GM19043 (cell line): ENCODE data around the gene ADGRA3.

Experiments
- ATAC-seq: cut with Tn5 transposase; IDR thresholded peaks from one replicate; pipeline ENCODE4 v1.9.1; 2021; ENCODE audit warnings: low read depth; ENCODE audit not compliant: unreplicated experiment

Gene ADGRA3

DNA sequence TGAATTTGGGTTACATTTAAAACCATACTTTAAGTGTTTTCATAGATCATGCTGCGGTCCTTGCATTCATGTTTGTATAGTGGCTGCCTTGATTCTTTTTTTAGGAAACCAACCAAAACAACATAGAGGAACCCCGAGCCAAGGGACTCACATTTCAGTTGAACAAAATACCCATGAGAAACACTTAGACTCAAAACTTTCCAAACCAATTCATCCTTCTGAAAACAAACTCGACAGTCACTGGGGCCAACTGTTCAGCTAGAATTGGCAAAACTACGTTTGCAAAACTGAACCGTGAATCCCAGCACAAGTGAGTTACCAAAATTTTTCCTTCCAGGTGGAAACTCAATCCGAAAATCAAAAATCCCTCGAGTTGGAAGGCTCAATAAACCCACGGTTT lies 1.4 kb downstream of the ADGRA3 start:
- ATAC-seq: no peak

DNA sequence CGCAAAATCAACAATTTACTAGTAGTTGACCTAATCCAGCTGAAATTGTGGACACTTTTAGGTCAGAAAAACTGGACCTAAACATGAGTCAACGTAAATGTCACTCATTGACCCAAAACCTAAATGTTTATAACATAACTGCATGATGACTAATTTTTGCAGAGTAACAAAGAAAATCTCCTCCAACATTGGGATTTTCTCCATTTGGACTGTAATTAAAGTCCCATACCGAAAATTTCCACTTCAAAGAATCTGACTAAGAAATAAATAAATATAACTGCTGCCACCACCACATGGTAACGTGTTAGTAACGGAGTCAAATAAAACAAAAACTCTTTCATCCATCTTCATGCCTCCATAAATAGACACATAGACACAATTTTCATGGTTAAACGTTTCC lies 1.9 kb downstream of the ADGRA3 start:
- no peak for ATAC-seq

DNA sequence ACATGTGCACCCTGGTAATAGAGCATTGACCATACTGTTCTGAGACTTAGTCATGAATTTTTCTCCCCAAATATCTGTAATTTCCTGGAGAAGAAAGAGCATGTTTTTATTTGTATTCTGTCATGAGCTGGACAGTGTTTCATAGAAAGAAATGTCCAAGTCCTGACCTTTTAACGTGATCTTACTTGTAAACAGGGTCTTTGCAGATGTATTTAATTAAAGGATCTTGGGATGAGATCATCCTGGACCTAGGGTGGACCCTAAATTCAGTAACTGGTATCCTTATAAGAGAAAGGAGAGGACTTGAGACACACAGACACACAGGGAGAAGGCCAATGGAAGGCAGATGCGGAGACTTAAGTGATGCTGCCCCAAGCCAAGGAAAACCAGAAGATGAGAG lies 3.6 kb downstream of the ADGRA3 start:
- ATAC-seq: no peak

DNA sequence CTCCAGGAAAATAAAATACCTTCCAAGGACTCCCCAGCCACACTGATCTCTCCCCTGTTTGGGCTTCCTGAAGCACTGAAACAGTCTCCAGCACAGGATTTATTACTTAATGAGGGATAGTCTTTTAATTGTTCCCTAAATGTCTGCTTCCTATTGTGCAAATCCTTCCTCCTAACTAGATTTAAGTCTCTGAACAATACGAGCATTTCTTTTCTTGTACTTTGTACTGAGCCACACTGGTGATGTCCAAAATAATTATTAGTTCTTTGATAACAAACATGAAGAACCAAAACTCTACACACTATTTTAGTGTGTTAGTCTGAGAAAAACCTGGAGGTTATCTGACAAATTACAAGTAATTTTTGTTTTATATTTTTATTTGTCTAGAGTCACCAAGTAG lies 5.1 kb downstream of the ADGRA3 start:
- ATAC-seq: no peak

DNA sequence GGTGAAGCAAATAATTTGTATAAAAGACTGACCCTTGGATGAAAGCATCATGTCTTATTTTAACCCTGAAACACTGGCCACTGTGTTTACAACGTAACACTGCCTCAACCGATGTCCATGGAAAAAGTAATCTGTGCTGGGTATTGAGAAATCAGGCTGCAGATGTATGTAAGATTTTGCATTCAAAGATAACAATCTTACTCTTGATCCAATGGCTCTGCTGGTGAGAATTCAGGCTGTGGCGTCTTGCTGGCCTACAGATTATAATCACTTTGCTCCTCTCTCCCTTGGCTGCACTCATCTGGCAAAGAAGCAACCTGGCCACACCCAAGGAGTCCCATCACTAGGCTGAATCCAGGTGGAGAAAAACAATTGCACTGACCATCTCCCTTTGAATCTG lies 7.5 kb downstream of the ADGRA3 start:
- no peak for ATAC-seq

DNA sequence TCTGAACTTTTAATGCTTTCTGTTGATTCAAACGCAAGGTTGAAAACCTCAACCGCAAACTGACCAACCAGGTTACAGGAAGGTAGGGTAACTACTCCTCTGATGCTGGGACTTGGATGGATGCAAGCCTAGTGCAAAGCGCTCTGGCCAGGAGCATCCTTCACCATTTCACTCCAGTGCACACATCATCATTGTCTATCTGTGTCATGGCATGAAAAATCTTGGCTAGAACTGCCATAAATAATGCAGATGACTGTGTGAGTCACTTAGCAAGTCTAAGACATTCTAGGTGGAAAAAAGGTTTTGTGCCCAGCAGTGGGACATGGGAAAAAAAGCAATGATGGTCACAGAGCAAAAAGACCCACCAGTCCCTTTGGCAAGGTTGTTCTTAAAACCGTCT lies 10.9 kb downstream of the ADGRA3 start:
- ATAC-seq: no peak

DNA sequence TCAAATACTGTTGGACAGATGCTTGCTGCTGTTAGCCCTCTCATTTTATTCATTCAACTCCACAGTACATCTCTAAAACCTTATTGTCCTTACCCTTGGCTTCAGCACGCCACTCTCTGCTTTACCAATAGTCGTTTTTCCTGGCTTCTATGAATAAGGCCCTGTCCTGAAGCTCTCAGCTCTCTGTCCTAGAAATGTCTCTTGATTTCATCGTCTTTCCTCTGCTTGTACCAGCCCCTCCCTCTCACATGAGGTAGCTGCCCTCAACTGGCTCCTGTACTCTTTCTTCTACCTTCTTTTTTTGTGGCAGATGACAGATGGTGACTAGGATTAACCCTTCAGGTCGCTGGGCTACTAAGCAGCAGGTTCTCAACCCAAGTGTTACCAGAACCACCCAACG lies 11.4 kb downstream of the ADGRA3 start:
- no peak for ATAC-seq

DNA sequence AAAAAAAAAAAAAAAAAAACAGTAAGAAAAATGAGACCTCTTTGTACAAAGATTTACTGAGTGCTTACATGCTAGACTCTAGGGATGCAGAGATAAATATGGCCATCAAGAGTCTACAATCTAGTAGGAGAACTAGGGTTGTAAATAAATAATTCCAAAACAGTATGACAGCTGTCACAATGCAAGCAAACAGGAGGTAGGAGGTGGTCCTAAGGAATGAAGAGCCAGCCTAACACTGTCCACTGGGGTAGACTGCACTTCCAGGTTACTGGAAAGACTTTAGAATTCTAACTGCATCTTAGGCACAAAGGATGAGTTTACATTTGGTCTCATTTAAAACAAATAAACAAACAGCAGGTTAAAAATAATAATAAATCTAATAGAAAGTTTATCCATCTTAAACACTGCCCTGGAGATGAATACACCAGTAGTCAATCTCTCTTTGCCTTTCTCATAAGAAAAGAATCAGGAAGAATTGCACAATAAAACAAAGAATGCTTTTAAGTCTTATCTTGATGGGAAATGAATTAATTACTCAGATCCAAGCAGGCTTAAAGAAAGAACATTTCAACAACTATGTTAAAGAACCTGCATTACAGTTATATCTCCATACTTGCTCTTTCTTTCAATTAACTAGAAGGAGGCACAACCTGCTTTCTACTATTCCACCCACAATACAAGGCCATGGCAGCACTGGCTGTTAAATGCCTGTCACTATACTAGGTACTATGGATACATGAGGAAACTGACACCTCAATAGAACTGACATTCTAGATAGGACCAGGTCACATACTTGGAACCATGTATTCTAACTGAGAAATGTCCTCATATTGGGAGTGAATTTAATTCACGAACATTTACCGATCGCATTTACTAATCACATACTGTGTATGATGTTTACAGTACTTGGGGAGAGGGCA lies 12.7 kb downstream of the ADGRA3 start:
- ATAC-seq: no peak

DNA sequence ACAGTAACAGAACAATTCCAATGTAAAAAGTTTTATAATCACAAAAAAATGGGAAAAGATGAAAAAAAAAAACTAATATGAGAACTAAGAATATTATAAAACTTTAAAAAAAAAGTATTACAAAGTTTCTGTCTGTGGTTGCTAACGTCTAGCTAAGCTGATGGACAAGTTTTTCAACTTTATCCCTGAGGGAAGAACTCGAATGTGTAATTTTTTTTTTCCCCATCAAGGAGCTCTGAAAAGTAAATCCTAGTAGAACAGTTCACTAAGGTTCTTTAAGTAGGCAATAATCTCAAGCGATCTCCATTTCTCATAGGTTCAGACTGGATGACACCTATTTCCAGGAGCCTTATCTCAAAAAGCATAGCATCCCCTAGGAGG lies 14.2 kb downstream of the ADGRA3 start:
- ATAC-seq: no peak

DNA sequence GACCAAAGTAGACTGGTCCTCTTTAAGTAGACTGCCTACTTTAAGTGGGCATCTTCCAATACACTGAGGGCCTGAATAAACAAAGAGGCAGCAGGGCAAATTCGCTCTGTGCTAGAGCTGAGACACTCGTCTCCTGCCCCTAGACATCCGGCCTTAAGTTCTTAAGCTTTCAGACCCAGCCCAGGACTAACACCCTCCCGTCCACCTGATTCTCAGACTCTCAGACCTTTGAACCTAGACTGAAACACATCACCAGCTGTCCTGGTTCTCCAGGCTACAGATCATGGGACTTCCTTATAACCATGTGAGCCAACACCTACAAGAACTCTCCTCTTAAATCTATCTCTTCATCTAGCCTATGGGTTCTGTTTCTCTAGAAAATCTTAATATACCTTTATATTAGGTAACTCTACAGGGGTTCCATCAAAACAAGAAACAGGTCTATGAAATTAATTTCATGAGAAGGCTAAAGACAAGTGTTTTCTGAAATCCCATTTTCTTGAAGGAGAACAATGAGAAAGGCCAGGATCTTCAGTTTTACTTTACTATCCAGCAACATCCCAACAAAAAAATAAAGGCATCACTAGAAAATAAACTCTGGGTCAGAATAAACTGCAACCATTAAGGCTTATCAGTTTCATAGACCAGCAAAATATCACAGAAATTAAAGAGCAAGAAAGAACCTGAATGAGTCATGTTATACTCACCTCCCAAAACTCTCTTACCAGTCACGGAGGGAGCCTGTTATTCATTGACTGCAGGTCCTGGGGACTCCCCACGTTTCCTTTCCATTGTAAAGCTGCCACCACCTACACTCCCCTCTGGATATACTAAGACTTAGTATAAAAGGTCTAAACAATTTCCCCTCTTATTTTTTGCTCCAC lies 14.8 kb downstream of the ADGRA3 start:
- no peak for ATAC-seq

DNA sequence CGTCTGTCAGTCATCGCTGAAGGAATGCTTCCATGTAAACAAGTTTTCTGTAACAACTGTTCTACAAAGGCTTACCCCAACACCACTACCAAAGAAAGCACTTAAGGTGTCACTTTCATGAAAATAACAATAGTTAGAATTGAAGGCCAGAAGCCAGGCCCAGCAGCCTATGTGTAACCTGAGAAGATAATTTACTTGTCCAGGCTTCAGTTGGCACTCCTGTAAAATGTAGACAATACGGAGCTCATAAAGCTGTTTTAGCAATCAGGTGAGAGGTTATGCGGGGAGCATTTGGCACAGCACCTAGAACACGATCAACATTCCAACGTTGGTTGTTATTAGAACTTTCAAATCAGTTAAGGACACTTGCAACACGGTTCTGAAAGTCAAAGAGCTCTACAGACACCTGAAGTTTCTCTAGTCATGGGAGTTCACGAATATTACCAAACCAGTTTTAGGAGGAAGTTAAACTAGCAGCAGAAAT lies 15.7 kb downstream of the ADGRA3 start:
- ATAC-seq: no peak

DNA sequence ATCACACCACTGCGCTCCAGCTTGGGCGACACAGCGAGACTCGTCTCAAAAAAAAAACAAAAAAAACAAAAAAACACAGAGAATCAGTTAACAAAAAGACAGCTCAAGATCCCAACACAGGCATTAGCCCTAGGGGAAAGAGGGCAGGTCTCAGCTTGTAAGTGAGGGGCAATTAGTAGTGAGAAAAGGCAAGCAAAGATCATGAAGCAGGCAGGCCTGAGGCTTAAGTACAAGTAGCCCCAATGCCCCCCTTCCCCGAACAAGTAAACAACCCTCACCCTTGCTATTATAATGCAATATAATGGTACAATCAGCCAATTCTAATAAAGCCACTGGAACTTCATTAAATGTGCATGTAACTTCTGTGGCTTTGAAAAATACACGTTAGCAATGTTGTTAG lies 17.0 kb downstream of the ADGRA3 start:
- ATAC-seq: no peak

DNA sequence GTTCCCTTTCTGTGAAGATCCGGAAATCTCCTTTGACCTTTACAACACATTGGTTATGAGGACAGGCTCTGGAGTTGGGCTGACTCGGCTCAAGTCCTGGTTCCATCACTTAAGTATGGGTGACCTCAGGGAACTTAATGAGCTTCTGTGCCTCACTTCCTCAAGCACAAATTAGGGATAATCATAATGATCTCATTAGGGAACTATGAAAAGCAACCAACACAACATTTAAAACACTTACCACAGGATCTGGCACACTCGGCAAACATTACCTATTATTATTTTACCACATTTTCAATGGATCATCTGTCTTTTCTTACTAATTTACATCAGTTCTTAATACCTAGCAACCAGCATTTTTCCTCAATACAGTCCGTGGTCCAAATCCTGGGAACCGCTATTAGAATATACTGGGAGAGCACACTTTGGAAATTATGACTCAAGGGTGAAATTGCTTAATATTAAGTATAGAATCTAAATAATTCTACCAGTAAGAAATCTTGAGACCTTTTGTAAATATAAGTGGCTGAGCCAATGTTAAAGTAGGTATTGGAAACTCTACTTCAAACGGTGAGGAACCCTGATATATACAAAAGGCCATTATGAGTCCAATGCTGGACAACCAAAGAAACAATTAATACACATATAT lies 19.6 kb downstream of the ADGRA3 start:
- ATAC-seq: no peak

DNA sequence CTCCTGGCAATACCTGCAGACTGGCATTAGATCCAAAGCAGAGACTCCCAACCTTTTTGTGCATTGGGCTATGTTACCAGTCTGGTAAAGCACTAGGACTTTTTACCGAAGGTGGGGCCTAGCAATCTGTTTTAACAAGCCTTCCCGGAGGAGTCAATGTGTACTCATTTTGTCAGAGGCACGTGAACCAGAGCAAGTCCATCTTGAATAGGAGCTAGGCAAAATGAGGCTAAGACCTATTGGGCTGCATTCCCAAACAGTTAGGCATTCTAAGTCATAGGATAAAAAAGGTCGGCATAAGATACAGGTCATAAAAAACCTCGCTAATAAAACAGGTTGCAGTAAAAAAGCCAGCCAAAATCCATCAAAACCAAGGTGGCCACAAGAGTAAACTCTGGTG lies 22.3 kb downstream of the ADGRA3 start:
- no peak for ATAC-seq

DNA sequence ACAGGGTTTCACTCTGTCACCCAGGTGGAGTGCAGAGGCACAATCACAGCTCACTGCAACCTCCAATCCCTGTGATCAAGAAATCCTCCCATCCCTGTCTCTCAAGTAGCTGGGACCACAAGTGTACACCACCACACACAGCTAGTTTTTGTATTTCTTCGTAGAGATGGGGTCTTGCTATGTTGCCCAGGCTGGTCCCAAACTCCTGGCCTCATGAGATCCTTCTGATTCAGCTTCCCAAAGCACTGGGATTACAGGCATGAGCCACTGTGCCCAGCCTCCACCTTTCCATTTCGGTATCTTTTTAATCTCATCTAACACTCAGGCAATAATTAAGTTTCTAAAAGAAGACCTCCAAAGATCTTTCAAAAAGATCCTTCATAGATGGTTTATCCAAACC lies 22.9 kb downstream of the ADGRA3 start:
- ATAC-seq: no peak

DNA sequence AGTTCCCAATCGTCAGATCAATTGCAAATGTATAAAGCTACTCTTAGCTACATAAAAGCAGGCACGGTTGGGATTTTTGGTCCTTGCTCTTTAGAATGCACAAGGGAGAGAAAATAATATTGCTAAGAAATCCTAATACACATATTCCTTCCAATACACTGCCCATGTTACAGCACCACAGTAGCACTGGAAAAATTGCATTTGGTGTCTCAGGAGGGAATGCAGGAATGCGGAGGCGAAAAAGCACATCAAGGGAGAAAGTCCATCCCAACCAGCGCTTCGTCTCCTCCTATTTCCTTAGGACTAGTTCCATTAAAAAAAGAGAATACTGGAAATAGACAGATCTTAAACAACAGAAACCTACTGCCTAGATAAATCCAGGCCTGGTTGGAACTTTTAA lies 23.9 kb downstream of the ADGRA3 start:
- no peak for ATAC-seq

DNA sequence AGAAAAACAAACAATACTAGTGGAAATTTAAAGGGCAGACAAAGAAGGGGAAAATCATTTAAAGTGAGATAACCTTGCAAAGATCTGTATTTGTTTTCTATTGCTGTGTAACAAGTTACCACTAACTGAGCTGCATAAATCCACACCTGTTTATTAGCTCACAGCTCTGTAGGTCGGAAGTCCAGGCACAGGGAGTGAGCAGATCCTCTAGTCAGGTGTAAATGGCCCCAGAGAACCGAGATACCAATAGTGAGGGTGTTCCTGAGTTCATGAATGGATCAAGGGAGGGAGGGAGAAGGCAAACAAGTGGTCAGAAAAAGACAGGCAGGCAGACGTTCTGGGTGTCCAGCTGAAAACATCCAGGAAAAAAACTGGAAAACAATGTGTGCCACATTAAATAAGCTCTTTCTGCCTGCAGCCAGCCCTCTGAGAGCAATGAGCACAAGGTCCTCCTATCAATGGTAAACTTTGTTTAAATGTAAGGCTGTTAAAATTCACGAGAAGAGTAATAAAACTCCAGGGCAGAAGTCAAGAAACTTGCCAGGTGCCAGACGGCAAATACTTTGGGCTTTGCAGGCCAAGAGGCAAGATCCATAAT lies 25.0 kb downstream of the ADGRA3 start:
- ATAC-seq: no peak

DNA sequence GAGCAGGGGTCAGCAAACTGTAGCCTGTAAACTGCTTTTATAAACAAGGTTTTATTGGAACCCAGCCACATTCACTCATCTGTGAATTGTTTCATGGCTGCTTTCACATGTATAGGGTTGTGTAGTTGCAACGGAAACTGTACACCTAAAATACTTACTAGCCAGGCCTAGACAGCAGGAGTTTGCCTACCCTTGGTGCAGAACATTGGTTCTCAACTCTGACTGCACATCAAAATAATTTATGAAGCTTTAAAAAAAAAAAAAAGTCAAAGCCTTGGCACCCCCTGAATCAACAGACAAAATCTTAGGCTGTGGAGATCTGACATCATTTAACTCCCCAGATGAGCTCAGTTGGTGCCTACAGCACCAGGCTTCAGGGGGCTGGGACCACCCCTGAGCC lies 27.8 kb downstream of the ADGRA3 start:
- no peak for ATAC-seq

DNA sequence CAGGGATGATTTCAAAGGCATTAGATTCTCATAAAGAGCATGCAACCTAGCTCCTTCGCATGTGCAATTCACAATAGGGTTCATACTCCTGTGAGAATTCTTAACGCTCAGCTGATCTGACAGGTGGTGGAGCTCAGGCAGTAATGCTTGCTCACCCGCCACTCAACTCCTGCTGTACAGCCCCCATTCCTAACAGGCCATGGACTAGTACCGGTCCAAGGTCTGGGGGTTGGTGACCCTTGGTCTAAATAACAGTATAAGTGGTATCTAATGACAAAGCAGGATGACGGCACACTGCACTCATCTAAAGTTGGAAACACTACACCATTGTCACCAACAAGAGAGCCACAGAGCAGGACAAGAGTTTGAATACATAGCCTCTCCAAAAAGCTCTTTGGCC lies 28.5 kb downstream of the ADGRA3 start:
- no peak for ATAC-seq

DNA sequence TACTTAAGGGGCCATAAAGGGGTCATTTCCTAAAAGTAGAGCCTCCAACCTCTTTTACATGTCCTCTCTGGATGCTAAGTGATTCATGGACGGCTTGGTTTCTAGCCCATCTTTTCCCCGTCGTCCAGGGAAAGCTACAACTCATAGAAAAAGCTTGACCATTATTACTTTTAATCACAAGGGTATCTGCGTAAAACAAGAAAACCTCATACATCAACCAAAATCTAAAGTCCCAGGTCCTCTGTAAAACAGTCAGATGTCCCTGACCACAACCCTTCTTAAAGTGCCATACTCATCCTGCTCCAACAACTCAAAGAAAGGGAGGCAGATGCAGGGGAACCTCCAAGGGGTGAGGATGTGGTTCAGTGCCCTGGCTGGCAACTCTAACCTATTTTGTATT lies 29.6 kb downstream of the ADGRA3 start:
- ATAC-seq: no peak

DNA sequence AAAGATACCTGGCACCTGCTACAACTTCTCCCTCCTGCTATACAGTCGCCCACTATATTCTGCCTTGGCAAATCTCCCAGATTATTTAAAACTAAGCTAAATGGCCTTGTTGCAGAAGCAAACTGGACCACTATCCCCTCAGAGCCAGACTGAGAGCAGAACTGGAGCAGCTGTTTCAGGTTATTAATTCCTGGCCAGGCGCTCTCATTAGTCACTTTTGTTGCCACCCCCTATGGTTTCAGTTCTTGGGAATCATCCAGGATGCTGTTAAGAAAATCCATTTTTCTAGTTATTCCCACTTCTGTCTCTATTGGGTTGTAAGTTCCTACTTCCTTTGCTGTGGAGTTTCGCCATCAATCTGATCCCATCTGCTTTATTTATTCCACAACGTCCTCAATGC lies 30.1 kb downstream of the ADGRA3 start:
- no peak for ATAC-seq
